AG08395 (cell line): Measurements from ENCODE around the gene CDK14.
"Not testable (repeated sequence)": the region's sequence is repeated elsewhere in the genome, so short reads cannot be mapped to it uniquely, and the experiment has no call there.

Experiments
- DNase-seq: peaks from one replicate; pipeline ENCODE4 v3.0.0; 2012; ENCODE audit warnings: mixed read lengths, low spot score

Gene CDK14

DNA sequence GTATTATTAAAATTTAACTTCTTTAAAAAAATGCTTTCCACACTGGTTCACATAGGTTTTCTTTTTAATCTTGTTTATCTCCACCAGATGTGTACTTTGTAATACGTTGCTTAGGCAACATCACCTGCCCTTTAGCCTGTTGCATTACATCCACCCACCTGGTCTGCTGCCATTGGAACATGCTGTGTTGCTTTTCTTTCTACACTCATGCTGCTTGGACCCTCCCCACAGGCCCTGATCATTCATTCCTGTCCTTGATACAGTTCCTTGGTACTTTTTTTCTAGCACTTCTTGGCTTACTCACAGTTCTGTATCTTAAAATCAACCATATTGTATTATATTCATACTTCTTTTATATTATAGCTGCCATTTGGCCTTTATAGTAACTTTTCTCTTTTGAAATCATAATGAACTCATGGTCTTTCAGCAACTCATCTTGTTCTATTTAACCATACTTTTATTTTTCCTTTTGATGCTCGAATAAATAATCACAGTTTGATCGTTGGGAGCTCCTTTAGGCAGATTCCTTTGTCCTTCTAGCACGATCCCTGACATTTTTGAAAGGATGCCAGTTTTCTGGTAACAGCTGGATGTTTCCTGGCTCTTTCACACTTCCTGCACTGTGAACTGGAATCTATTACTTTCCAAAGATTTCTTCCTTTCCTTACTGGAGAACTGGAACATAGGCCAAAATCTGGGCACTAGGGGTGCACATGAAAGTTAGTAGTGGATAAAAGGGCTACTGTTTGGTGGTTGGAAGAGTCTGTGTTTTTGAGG, 125.1 kb downstream of the CDK14 start:
- DNase-seq: peak; percentile 65

DNA sequence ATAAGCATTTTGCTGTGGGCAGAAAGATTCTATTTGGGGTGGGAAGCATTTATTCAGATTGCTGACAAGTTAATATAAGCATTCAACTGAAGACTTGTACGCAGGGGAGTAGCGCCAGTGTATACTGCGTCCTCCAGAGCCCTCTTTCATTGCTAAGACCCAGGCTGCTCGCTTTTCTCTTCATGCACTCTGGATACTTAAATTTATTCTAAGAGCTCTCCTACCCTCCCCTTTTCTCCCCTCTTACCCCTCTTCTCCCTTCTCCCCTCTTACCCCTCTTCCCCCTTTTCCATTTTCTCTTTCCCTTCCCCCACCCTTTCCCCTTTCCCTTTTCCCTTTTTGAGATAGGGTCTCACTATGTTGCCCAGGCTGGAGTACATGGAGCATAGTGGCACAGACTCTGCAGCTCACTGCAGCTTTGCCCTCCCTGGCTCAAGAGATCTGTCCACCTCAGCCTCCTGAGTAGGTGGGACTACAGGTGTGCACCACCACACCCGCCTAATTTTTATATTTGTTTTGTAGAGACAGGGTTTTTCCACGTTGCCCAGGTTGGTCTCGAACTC, 125.8 kb downstream of the CDK14 start:
- DNase-seq: no peak

DNA sequence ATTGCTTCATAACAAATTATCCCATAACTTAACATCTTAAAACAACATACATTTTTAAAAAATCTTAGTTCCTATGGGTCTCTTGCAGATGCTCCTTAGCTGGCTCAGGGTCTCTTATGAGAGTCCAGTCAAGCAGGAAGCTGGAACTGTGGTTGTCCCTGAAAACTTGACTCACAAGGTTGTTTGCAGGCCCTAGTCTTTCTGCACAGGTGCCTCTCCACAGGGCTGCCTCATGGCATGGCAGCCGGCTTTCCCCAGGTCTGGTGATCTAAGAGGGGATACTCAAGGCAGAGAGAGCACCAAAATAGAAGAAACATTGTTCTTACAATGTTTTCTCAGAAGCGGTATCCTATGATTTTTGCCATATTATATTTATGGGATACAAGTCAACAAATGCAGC, 127.1 kb downstream of the CDK14 start:
- DNase-seq: no peak

DNA sequence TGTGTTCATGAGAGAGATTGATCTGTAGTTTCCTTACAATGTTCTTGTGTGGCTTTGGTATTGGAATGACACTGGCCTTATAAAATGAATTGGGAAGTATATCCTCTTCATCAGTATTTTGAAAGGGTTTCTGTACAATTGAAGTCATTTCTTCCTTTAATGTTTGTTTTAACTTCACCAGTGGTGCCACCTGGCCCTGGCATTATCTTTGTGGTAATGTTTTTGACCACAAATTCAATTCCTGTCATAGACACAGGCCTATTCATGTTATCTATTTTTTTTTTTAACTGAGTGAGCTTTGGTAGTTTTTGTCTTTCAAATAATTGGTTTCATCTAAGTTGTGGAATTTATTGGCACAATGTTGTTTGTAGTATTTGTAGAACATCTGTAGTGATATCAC, 127.7 kb downstream of the CDK14 start:
- no peak for DNase-seq

DNA sequence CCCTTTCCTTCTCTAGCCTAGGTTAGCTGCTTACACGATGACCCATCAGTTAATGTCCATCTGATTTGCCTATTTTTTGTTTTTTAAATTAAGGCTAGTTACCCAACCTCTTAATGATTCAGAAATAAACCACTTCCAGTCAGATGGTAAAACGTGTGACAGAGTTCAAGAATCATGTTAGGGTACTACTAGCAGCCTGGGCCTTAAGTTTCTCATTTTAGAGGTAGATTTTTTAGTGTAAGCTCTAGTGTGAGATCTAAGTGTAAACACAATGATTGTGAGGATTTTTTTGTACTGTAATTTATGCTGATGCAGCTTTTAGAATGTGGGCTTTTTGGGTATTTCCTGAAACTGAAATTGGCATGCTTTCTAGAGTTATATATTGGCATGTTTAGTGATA, 130.0 kb downstream of the CDK14 start:
- peak; percentile 19 for DNase-seq

DNA sequence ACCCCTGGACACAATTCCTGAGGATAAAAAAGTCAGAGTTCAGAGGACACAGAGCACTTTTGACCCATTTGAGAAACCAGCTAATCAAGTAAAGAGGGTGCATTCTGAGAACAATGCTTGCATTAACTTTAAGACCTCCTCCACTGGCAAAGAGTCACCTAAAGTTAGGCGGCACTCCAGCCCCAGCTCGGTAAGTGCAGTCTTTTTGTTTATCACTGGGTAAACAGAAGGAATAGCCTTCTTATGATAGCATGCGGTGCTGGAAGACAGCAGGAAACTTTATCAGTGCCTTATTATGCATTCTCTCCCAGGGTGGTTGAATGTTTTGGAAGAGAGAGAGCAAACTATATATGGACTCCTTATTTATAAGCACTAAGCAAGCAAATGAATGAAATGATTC, 130.5 kb downstream of the CDK14 start:
- peak; percentile 4 for DNase-seq

DNA sequence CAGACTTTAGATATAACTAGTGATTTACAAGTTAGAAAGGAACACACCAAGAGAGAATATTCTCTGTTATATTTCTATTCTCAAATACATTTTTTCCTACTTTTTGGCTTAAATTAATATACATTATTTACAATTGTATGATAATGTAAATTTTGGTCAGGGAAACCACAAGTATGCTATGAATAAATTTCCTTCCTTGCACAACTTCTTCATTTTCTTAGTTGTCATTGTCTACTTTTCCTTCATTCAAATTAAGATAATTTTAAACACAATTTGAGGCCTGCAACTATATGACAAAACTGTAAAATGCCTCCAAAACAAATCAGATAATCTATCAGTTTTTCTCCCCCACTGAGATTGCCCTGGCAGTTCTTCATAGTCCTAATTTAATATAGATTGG, 131.3 kb downstream of the CDK14 start:
- no peak for DNase-seq

DNA sequence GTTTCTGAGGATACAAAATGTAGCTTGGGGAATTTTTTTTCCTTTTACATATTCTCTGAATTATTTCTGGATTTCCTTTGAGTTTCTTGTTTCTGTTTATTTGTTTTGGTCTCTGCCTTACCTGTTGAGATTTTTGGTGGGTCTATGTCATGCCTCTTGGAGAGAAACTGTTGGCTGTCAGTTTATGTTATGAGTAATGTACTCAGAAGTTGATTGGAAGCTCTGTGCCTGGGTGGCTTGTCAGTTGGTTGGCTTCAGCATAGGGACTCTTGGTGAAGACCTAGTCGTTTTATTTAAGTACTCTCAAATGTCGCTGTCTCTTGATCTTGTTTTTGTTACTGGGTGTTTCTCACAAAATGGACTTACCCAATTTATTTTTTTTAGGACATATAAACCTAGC, 132.4 kb downstream of the CDK14 start:
- no peak for DNase-seq

DNA sequence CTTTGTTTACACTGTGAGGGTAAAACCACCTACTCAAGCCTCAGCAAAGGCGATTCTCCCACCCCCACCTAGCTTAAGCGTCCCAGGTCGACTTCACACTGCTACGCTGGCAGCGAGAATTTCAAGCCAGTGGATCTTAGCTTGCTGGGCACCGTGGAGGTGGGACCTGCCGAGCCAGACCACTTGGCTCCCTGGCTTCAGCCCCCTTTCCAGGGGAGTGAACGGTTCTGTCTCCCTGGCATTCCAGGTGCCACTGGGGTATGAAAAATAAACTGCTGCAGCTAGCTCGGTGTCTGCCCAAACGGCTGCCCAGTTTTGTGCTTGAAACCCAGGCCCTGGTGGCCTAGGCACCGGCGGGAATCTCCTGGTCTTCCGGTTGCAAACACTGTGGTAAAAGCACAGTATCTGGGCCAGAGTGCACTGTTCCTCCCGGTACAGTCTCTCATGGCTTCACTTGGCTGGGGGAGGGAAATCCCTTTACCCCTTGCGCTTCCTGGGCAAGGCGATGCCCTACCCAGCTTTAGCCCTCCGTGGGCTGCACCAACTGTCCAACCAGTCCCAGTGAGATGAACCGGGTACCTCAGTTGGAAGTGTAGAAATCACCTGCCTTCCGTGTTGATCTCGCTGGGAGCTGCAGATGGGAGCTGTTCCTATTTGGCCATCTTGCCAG, 139.6 kb downstream of the CDK14 start:
- not testable (repeated sequence) for DNase-seq

DNA sequence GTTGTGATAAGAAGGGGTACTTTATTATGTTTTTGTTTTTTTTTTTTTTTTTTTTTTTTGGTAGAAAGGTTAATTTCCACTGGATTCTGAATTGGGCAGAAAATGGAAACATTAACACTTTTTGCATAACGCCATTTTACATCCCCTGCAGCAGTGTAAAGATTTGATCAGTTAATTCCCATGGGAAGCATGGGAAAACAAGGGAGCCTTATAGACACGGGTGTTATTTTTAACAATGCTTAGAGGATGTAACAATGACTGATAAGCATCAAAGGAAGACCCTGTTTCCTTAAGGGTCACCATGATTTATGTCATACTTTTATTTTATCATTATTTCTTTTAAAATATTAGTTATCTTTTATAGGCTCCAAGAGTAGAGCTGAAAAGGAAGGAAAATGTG, 140.2 kb downstream of the CDK14 start:
- DNase-seq: no peak

DNA sequence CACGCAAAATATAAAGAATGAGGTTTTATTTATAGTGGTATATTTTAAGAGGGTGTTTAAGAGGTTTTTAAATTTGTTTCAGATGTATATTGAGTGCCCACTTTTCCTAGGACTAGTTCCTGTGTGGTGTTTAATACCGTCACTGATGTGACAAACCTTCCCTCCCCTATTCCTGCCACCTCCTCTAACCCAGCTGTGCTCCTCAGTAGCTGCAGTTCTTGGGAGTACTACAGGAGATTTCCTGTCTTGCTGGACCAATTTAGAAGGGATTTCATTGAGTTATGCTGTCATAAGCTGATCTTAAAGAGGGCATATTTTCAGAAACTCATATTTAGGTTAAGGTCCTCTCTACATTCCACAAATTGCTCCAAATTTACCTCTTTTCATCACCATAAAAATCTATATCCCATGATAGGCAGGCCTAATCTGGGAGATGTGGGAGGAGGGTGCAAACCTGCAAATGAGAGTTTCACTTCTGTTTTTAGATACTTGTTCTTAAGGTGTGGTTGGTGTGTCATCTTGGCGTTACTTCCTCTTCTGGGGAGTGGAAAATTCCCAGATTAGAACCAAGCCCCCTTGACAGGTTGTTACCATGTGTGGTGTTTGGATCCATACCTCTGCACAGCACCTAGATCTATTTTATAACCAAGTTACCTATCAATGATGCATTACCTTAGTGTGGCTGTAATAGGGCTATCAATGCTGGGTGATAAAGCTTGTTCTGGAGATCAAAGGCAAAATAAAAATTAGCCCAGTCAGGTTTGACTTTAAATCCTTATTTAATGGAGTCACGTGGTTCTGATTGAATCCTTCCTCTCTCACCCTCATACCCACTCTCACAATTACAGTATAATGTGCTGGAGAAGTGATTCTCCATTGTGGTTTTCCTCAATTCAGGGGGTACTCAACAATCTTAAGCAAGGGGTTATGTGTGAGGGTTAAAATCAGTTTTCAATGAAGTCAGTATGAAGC, 141.1 kb downstream of the CDK14 start:
- no peak for DNase-seq

DNA sequence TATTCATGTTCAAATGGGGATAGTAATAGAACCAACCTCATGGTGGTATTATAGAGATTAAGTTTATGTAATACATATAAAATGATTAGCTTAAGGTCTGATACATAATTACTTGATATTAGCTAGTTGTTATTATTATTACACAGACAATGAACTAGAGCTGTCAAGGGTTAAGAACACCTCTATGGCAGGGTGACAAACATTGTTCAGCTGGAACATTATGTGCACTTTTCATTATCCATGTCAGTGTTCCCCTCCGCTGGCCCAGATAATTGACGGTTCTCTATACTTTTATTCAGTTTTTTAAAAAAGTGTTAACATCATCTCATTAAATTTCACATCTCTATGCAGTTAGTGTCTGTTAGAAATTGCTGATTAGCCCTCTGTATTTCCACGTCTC, 142.1 kb downstream of the CDK14 start:
- DNase-seq: no peak

DNA sequence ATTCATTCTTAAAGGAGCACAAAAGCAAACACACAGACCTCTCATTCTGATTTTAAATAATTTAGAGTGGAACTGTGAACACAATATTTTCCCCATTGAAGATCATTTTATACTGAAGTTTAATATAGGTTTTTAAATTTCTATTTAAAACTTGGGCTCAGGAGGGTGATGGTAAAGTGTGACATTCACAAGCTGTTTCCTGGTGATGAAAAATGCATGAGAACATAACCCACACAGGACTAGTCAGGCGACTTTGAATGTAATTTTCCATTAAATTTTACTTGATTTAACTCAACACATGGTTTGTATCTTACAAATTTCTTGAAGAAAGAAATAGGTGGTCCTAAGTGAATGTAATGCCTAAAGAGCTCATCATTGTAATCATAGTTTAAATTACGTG, 143.6 kb downstream of the CDK14 start:
- DNase-seq: no peak

DNA sequence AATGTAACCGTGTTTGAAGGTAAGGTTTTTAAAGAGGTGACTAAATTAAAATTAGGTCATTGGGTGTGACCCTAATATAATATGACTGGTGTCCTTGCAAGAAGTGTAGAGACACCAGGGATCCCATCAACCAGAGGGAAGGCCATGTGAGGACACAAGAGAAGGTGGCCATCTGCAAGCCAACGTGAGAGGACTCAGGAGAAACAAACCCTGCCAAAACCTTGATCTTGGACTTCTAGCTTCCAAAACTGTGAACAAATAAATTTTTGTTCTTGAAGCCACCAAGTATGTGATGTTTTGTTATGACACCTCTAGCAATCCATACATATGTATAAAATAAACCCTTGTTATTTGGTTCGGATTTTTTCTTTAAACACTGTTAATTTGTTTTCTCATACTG, 144.3 kb downstream of the CDK14 start:
- DNase-seq: no peak

DNA sequence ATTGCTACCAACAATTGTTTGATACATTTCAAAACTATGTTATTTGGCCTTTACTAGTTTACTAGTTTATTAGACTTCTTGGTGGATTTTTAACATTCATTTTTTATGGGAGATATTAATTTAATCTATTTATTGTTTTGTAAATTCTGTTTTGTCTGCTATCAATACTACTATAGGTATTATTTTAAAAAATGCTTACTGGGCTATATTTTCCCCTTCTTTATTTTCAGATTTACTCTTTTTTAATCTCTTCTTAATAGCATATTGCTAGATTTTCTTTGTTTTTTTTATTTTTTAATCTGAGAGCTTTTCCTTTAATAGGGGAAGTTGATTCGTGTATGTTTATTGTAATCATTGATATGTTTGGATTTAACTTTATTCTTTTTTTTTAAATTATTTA, 147.5 kb downstream of the CDK14 start:
- no peak for DNase-seq

DNA sequence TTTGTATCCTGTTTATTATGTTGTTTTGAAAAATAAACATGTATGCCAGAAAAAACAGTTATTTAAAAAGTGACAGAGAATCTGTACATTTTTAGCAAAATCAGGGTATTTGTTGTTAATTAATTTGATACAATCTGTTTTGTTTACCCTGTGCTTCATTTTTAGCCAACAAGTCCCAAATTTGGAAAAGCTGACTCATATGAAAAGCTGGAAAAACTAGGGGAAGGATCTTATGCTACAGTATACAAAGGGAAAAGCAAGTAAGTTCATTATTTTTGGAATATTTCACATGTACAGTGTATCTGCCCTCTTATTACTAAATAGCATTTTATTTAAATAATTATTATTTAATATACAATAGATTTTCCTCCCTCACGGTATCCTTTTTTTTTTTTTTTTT, 151.4 kb downstream of the CDK14 start:
- peak; percentile 15 for DNase-seq

DNA sequence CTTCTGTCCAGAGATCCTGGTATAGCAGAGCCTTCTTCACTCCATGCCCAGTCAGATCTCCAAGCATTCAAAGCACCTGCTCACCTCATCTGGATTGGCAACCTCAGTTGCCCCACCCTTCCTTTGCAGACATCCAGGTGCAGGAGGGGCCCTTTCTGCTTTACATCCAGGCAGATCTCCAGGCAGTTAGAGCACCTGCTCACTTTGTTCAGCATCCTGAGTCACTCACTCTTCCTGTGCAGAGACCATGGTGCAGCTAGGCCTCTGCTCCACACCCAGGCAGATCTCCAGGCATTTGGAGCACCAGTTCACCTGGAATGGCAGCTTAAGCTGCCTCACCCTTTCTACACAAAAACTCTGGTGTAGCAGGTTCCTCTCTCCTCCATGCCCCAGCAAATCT, 153.1 kb downstream of the CDK14 start:
- no peak for DNase-seq

DNA sequence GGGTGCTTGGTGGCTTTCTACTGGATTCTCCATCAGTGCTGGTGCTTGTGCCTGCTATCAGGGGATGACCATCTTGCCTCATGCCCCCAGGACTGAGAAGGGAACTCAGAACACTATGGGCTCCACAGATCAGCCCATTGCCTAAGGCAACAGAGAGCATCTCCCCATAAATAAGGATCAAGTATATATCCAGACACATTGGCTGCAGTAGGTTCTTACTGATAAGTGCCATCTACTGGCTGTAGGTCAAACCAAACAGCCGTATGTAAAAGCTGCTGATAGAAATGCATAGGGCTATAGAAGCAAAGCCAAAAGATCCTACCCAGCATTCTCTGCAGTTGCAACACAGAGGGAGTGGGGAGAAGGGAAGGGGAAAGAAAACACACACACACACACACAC, 153.7 kb downstream of the CDK14 start:
- DNase-seq: no peak

DNA sequence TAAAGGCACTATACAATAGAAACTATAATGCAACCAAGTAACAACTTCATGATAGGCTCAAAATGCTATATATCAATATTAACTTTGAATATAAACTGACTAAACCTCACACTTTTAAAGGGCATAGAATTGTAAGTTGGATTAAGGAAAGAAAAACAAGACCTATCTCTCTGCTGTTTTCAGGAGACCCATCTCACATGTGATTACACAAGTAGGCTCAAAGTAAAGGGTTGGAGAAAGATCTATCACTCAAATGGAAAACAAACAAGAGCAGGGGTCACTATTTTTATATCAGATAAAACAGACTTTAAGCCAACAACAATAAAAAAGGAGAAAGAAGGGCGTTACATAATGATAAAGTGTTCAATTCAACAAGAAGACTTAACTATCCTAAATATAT, 155.5 kb downstream of the CDK14 start:
- DNase-seq: no peak

DNA sequence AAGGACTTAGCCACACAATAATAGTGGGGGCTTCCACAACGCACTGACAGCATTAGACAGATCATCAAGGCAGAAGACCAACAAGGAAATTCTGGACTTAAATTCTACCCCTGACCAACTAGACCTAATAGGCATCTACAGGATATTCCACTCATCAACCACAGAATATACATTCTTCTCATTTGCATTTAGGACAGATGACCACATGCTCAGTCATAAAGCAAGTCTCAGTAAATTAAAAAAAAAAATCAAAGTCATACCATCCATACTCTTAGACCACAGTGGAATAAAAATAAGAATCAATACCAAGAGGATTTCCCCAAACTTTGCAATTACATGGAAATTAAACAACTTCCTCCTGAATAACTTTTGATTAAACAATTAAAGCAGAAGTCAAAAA, 155.9 kb downstream of the CDK14 start:
- no peak for DNase-seq

DNA sequence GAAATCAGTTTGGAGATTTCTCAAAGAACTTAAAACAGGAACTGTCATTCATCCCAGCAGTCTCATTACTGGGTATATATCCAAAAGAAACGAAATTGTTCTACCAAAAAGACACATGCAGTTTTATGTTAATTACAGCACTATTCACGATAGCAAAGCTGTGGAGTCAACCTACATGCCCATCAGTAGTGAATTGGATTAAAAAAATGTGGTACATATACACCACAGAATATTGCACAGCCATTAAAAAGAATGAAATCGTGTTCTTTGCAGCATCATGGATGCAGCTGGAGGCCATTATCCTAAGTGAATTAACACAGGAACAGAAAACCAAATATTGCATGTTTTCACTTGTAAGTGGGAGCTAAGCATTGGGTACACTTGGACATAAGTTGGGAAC, 158.9 kb downstream of the CDK14 start:
- DNase-seq: no peak

DNA sequence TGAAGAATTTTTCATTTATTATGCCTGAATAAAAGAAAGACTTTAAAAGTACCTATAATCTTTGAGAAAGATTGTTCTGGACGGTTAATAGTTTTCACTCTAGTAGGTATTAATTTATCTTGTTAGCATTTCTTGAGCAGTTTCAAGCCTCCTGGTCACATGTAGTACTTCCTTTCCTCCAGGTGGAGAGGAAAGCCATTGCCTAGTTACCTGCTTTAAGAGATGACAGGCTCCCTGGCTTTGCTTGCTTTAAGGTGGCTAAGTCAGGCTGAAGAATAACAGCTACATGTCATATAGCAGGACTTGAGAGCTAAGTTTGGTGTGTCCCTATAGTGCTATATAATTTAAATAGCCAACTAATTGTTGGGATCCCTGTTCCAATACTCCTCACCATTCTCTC, 160.2 kb downstream of the CDK14 start:
- no peak for DNase-seq
